Keratinocyte (primary cell): Measurements from ENCODE around the gene RHEX. TPM values are rescaled to one million over a fixed set of nuclear protein-coding genes. Genes with fewer than 3 reads are reported as not detected.

Experiments
- DNase-seq: peaks from one replicate; pipeline ENCODE4 v3.0.0-alpha.2; 2011; ENCODE audit warnings: low read depth, missing footprints, low spot score
- FAIRE-seq: peaks from 2 replicates; lab custom pipeline; 2011; peaks lifted over from hg19 to GRCh38; lab: Jason Lieb, UNC
- H2AFZ ChIP-seq: 2 replicates; pipeline ENCODE4 v1.6.0; 2012; ENCODE audit warnings: low read length, control low read depth, inconsistent platforms; ENCODE audit not compliant: control insufficient read depth
- H3K27ac ChIP-seq: 2 replicates; pipeline ENCODE4 v1.5.1; 2011; ENCODE audit warnings: low read length; ENCODE audit not compliant: control insufficient read depth, insufficient read depth
- H3K27me3 ChIP-seq: 3 replicates; pipeline ENCODE4 v1.6.0; 2011; ENCODE audit warnings: low read length; ENCODE audit not compliant: control insufficient read depth, insufficient read depth; ENCODE audit errors: extremely low read depth
- H3K36me3 ChIP-seq, 2 experiments: 2 replicates in 1 of 2; 3 replicates in 1 of 2; pipeline ENCODE4 v1.5.1; 2011; ENCODE audit warnings: low read length in 2 of 2, mild to moderate bottlenecking in 1 of 2; ENCODE audit not compliant: control insufficient read depth in 2 of 2, insufficient read depth in 2 of 2; ENCODE audit errors: extremely low read depth in 1 of 2
- H3K4me1 ChIP-seq: 3 replicates; pipeline ENCODE4 v1.5.1; 2011; ENCODE audit warnings: low read length; ENCODE audit not compliant: control insufficient read depth, insufficient read depth; ENCODE audit errors: extremely low read depth
- H3K4me2 ChIP-seq: 3 replicates; pipeline ENCODE4 v1.6.0; 2011; ENCODE audit warnings: low read depth, low read length; ENCODE audit not compliant: control insufficient read depth, insufficient read depth; ENCODE audit errors: extremely low read depth
- H3K4me3 ChIP-seq, 3 experiments: fragments of 200-600 bp in 1 of 3; sonication (generic) in 1 of 3; 2 replicates in 2 of 3; 3 replicates in 1 of 3; pipeline ENCODE4 v1.5.1; 2011 to 2016; ENCODE audit warnings: low read length in 3 of 3, mild to moderate bottlenecking in 3 of 3, control low read depth in 2 of 3, inconsistent platforms in 1 of 3, low read depth in 1 of 3, mixed read lengths in 1 of 3, mixed run types in 1 of 3, moderate library complexity in 1 of 3; ENCODE audit not compliant: control insufficient read depth in 2 of 3, insufficient read depth in 2 of 3; ENCODE audit errors: extremely low read depth in 1 of 3
- H3K79me2 ChIP-seq: 2 replicates; pipeline ENCODE4 v1.6.0; 2012; ENCODE audit warnings: low read length; ENCODE audit not compliant: control insufficient read depth, insufficient read depth
- H3K9ac ChIP-seq: 3 replicates; pipeline ENCODE4 v1.6.0; 2011; ENCODE audit warnings: low read length; ENCODE audit not compliant: control insufficient read depth, insufficient read depth; ENCODE audit errors: extremely low read depth
- H3K9me1 ChIP-seq: 3 replicates; pipeline ENCODE4 v1.6.0; 2011; ENCODE audit warnings: low read length; ENCODE audit not compliant: control insufficient read depth, insufficient read depth; ENCODE audit errors: extremely low read depth
- H3K9me3 ChIP-seq: 2 replicates; pipeline ENCODE4 v1.5.1; 2012; ENCODE audit warnings: low read depth, low read length; ENCODE audit not compliant: control insufficient read depth
- H4K20me1 ChIP-seq: 3 replicates; pipeline ENCODE4 v1.6.0; 2011; ENCODE audit warnings: low read length; ENCODE audit not compliant: control insufficient read depth, insufficient read depth; ENCODE audit errors: extremely low read depth
- CTCF ChIP-seq, 3 experiments: IDR thresholded peaks in 1 of 3; conservative IDR thresholded peaks in 1 of 3; optimal IDR thresholded peaks in 1 of 3; 2 replicates in 2 of 3; 3 replicates in 1 of 3; pipeline versions ENCODE3 to v1.5.1; 2011; ENCODE audit warnings: low read length in 3 of 3, mild to moderate bottlenecking in 3 of 3, moderate library complexity in 2 of 3, control low read depth in 1 of 3, inconsistent platforms in 1 of 3; ENCODE audit not compliant: insufficient read depth in 2 of 3; ENCODE audit errors: extremely low read depth in 1 of 3
- EZH2 ChIP-seq: IDR thresholded peaks from one replicate; pipeline ENCODE4 v1.6.1; 2012; ENCODE audit warnings: inconsistent platforms, mild to moderate bottlenecking, low read length, moderate library complexity
- dilution Hi-C: fragments of 300-500 bp; cut with MboI; formaldehyde crosslinking; loops from one replicate; pipeline ENCODE4 v1.7.0; 2020; ENCODE audit warnings: low sequenced_read_pairs; ENCODE audit not compliant: extremely low pct_ligation_motif_present
- polyA plus RNA-seq, 5 experiments: library from polyadenylated mRNA; depleted of rRNA in 3 of 5; stranded (reverse) in 3 of 5; stranded (forward) in 1 of 5; unstranded in 1 of 5; fragments of >200 nt; gene quantifications; 1 replicate in 1 of 5; 2 replicates in 3 of 5; 3 replicates in 1 of 5; pipeline versions ENCODE4 v1.2.1 to v1.2.3, GENCODE V29; 2011 to 2012; ENCODE audit warnings: missing spikeins in 2 of 5, low read depth in 1 of 5, low replicate concordance in 1 of 5

Gene RHEX
- polyA plus RNA-seq, 1 donor (not counting 4 experiments of a cell fraction or from before 2014, with no cell fraction given) = not detected

GRCh38 chr1:206098242-206098919 lies 45.4 kb downstream of the RHEX start:
- H3K9me3 ChIP-seq = no peaks in the 10 kb centered on the region
- TF ChIP-seq EZH2 = no peak
- no peak for TF ChIP-seq CTCF (optimal IDR thresholded peaks at IDR 0.05 in 1 of 3, IDR thresholded peaks at IDR 0.05 in 1 of 3, conservative IDR thresholded peaks at IDR 0.05 in 1 of 3; ENCODE audit: extremely low read depth in 1 of 3, insufficient read depth in 2 of 3, low read length in 3 of 3)
- no peak overlapping the region for H2AFZ ChIP-seq
- H3K4me3 ChIP-seq = no peak overlapping the region
- H3K27ac ChIP-seq = no peak overlapping the region
- H3K4me2 ChIP-seq = no peak overlapping the region
- no peak overlapping the region for H3K9ac ChIP-seq
- no peaks in the 10 kb centered on the region for H3K9me1 ChIP-seq
- DNase-seq (no peak), FAIRE-seq (no peak)
- peaks cover 2% of the 10 kb centered on the region for H3K27me3 ChIP-seq
- H4K20me1 ChIP-seq = no peaks in the 10 kb centered on the region
- no peaks in the 10 kb centered on the region for H3K4me1 ChIP-seq
- H3K79me2 ChIP-seq = no peaks in the 10 kb centered on the region
- H3K36me3 ChIP-seq = no peaks in the 10 kb centered on the region
- dilution Hi-C loops = no loop called here

- dilution Hi-C loops = no loop called here
Measured at GRCh38 chr1:206100226-206100815, 47.3 kb downstream of the RHEX start.

More at GRCh38 chr1:206100226-206100815, 47.3 kb downstream of the RHEX start:
- Histone ChIP-seq H3K79me2 (no peaks in the 10 kb centered on the region), H3K9ac (no peak overlapping the region), H4K20me1 (no peaks in the 10 kb centered on the region), H3K9me1 (no peaks in the 10 kb centered on the region), H3K27me3 (peaks cover 2% of the 10 kb centered on the region), H3K9me3 (no peaks in the 10 kb centered on the region), H3K27ac (no peak overlapping the region), H3K36me3 (no peaks in the 10 kb centered on the region), H2AFZ (no peak overlapping the region), H3K4me3 (no peak overlapping the region), H3K4me2 (no peak overlapping the region), H3K4me1 (no peaks in the 10 kb centered on the region)
- TF ChIP-seq CTCF (optimal IDR thresholded peaks at IDR 0.05 in 1 of 3, IDR thresholded peaks at IDR 0.05 in 1 of 3, conservative IDR thresholded peaks at IDR 0.05 in 1 of 3; ENCODE audit: extremely low read depth in 1 of 3, insufficient read depth in 2 of 3, low read length in 3 of 3) (no peak), EZH2 (no peak)
- DNase-seq (no peak), FAIRE-seq (no peak)
